Activated CD4-positive, alpha-beta T cell treated with anti-CD3 and anti-CD28 coated beads for 48 hours (primary cell): ENCODE results near the gene CCDC38.

ENCODE experiments used
- DNase-seq: peaks from one replicate; pipeline ENCODE4 v3.0.0-alpha.2; 2020

The CCDC38 gene

DNA sequence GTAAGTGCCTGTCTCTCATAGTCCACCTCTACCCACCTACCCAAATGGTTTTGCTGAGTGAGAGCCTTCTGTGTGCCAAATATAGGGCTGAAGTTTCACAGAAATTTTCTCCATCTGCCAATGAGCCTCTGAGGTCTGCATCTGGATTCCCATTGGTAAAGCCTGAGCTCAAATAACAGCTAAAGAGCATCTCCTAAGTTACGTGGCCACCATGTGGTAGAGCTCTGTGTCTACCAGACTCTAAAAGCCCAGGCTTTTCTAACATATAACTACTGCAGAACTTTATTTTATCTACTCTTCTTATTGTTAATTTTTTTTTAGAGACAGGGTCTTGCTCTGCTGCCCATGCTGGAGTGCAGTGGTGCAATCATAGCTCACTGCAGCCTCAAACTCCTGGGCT lies 16.7 kb upstream of the CCDC38 start:
- DNase-seq, result no peak

DNA sequence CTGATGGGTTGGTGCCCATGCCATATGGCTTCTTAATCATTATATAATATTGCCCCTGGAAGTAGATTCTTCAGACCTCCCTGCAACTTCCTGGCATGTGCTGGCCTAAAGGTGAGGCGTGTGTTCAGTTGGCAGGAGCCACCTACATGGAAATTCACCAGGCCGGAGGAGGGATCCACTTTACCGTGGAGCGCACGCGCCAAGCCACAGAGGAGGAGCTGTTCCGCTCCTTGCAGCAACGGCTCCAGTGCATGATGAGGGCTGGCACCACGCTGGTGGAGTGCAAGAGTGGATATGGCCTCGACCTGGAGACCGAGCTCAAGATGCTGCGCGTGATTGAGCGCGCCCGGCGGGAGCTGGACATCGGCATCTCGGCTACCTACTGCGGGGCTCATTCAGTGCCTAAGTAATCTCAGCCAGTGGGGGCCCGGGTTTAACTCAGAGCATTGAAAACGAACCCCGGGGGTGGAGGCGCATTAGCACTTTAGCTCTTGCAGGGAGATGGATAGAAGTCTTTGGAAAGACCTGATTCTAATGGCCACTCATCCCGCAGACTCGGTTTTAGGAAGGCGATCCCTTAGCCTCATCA lies 14.2 kb upstream of the CCDC38 start:
- no peak for DNase-seq

DNA sequence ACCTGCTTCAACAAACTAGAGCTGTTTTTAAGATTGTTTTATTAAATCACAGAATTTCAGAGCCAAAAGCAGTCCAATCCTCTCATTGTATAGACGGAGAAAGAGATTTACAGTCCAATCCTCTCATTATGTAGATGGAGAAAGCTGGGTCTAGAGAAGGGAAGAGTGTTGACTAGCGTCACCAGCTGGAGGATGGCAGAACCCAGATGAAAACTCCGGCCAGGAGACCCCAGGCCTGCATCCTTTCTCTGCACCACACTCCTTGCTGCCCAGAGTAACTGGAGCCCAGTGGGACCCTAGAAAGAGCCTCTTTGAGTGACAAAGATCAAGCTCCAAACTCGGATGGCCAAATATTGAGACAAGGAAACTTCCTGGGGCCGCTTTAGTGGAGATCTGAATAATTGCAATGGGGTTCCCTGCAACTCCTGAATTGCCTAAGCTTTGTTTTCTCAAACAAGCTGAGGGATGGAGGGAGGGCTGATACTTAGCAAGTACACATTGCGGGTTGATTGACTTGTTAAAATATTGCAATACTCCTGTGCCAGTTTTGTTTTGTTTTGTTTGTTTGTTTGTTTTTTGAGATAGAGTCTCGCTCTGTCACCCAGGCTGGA lies 13.2 kb upstream of the CCDC38 start:
- DNase-seq, result no peak

GRCh38 chr12:95953000-95953399 lies 10.6 kb upstream of the CCDC38 start:
- no peak for DNase-seq

GRCh38 chr12:95951515-95951914 lies 9.1 kb upstream of the CCDC38 start:
- no peak for DNase-seq

DNA sequence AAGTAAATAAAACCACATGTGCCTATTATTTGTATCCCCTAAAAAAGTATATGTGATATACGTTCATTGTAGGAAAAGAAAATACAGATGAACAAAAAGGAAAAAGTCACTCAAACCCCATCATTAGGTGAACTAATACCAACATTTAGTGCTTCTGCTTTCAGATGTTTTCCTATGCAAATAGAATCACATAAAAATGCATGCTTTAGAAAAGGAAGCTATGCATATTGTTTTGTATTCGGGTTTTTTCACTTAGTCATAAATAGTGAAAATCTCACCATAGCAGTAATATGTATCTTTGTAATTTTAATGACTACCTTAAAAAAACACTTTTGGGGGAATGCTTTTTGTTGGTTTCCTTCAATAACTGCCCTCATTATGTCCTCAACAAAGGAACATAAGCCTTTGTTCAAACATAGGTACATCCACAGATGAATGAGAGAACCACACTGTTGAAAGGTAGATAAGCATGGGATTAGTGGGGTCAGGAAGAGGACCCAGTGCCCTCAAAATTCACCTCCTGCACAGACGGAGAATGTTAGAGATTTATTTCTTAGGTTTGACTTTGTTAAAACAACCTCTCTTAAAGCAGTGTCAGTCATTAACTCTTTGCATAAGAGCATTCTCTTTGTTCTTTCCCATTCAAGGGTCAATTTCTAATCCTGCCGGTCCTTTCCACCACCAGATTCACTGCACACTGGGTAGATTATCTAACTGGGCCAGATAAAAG lies 7.2 kb upstream of the CCDC38 start:
- DNase-seq, result no peak

DNA sequence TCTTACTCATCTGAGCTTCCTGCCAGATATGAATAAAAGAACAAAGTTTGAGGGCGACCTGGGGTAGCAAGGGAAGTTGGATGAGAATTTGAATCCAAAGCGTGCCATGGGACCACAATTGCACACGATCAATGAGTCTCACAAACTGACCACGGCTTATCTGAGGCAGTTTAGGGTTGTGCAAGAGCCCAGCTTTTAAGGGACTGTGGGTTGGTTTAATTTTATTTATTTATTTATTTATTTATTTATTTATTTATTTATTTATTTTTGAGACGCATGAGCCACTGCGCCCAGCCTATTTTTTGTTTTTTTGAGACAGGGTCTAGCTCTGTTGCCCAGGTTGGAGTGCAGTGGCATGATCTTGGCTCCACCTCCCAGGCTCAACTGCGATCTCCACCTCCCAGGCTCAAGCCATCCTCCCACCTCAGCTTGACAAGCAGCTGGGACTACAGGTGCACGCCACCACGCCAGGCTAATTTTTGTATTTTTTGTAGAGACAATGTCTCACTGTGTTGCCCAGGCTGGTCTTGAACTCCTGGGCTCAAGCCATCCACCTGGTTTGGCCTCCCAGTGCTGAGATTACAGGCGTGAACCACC lies 1.8 kb upstream of the CCDC38 start:
- no peak for DNase-seq

- DNase-seq, result peak; percentile 74
Observed at GRCh38 chr12:95943330-95943842, 972 bp upstream of the CCDC38 start, which contains the start of gene AMDHD1. AMDHD1 (plus strand) TSS chr12:95943331; CDS start chr12:95943399, 68 bp downstream.

DNA sequence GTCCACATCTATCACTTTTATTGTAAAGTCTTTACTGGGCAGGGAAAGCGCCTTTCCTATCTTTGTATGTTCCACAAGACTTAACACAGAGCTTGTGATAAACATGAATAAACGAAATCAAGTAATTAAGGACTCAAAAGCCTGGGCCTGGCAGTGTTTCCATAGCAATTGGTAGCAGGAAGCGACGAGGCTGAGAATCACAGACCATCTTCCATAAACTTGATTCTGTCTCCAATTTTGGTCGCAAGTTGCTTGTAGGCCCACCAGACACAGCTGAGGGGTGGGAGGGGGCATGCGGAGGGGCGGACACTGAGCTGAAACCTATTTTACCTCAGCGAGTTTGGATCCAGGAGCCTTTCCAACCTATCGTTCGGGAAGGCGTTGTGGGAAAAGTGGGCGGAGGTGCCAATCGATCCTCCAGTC lies 302 bp downstream of the CCDC38 start:
- no peak for DNase-seq

- no peak for DNase-seq
Observed at GRCh38 chr12:95940514-95940913, 1.9 kb downstream of the CCDC38 start.

- no peak for DNase-seq
Observed at GRCh38 chr12:95922231-95922630, 20.2 kb downstream of the CCDC38 start.

DNA sequence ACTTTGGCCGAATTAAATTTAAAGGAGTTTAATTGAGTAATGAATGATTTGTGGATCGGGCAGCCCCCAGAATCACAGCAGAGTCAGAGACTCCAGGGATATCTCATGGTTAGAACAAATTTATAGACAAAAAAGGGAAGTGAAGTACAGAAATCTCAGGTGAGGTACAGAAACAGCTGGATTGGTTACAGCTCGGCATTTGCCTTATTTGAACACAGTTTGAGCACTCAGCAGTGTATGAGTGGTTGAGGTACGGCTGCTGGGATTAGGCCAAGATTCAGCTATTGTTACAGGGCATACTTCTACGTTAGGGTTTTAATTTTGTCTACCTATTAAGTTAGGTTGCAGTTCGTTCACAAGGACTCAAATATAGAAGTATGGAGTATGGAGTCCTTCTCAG lies 23.3 kb downstream of the CCDC38 start:
- DNase-seq, result no peak

DNA sequence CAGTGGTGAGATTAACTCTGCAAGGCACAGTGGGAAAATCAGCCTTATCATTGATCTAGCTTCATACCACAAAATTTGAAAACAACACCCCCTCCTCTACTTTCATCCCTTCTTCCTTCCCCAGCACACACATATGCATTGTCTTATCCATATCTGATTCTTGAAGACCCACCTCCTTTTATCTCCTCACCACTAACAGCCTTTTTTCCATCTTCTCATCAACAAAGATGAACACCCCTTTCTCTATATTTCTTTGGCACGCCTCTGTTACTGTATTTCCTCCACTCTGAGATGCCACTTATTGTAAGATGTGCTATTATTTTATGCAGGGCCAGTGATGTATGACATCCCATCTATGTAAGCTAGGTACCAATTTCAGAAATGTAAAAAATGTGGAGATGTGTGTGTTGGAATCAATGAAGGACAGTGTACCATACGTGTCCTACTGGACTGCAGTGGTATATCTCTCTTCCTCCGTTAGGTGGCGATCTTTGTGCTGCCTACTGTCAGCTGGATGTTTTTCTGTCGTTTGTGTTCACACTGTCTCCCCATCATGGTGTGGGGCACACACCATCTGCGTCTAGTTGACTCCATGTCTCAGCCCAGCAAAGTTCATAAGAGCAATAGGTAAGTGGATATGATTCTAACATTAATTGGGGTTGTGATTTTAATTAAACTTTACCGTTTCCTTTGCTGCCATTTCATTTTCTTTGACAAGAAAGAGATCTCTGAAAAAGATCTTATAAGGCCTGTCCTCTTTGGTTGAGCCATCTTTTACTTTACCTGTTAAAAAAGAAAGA lies 24.0 kb downstream of the CCDC38 start:
- DNase-seq, result peak; percentile 54

- no peak for DNase-seq
Observed at GRCh38 chr12:95909871-95910270, 32.5 kb downstream of the CCDC38 start.

DNA sequence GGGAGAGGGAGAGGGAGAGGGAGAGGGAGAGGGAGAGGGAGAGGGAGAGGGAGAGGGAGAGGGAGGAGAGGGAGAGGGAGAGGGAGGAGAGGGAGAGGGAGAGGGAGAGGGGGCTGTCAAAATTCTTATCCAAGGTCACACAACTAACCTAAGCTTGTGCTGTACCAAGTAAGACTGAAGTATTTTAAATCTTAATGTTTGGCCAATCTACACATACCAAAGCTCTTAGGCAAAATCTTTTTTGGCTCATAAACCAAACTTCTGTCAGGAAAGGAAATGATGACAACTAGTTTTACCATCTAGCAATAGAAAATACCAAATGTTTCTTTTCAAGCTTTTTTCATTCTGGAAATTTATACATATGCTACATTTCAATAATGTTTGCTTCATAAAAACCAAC lies 33.8 kb downstream of the CCDC38 start:
- DNase-seq, result no peak

DNA sequence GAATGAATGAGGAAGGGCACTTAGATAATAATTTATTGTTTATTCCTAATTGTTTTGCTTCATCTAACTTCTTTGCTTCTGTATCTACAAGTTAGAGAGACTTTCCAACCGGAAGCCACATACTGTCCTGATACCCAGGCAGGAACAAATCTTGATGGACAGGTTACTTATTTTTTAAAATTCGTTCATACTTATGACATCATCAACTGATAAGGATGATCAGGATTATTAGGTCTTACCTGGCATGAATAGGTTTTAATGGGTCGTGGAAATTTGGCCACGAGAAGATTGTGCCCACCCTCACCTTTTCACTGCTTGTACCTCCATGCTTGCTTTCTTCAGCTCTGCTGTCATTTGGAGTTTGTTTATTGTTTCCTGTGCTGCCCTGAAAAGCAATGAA lies 44.3 kb downstream of the CCDC38 start:
- DNase-seq, result no peak

DNA sequence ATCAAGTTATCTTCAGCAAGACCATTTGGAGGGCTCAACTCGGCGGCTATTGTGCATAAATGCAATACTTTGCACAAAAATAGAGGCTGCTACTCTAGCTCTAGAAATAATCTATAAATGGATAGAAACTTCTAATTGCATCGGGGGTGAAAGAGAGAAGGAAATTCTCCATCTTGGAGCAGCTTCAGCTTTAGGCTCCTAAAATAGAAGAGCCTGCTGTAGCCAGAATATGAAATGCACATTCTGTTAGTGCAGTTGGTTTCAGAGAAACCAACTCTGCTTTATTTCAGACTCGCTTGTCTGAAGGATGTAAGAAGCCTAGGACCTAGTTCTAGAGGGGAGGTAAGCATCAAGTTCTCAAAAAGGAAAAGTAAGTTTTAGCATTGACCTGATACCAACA lies 45.6 kb downstream of the CCDC38 start:
- DNase-seq, result no peak

DNA sequence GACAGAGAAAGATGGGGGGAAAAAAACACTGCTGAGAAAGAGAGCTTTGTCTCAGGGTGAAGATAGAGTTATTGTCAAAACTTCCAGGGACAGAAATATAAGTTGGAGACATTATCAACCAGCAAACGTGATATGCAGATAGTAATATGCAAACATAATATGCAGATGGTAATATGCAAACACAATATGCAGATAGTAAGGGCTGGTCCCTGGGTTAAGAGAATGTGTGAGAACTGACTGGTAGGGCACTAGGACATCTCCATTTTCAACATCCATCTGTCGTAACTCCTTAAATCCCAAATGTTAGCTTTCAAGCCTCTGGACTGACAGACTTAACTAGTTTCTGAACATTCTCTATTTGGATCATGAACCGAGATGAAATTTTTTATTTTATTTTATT lies 51.5 kb downstream of the CCDC38 start:
- DNase-seq, result no peak

- no peak for DNase-seq
Observed at GRCh38 chr12:95887311-95887710, 55.1 kb downstream of the CCDC38 start.

- no peak for DNase-seq
Observed at GRCh38 chr12:95884998-95885397, 57.4 kb downstream of the CCDC38 start.

DNA sequence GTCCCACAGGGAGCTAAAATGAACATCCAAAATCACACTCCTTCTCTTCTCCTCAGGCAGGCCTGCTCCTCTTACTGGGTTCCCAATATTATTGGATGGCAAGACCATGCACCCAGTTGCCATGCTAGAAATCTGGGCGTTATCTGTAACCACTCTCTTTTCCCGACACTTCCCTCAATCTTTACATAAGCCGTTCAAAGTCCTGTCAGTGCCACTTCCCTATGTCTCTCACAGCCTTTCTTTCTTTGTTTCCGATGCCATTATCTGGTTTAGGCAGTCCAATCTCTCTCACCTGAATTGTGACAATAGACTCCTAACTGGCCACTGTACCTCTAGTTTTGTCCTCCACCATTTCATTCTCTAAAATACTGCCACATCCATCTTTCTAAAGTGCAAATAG lies 59.5 kb downstream of the CCDC38 start:
- DNase-seq, result no peak

DNA sequence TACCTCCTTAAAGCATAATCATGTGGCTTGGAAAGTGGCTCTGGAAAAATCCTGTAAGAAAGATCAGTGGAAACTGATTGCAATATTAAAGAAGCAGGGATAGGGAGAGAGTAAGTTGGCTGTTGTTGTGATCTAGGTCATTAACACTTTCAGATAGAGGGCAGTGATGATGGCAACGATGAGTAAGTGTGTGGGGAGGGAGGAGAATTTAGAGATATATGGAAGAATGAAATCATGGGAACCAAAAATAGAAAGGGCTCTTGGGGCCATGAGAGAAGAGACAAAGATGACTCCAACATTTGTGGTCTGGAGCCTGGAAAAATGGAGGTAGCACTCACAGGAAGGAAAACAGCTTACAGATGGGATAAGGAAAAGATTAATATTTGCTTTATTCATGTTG lies 60.3 kb downstream of the CCDC38 start:
- no peak for DNase-seq
